Measurements from ENCODE around the gene ASXL2.

DNA sequence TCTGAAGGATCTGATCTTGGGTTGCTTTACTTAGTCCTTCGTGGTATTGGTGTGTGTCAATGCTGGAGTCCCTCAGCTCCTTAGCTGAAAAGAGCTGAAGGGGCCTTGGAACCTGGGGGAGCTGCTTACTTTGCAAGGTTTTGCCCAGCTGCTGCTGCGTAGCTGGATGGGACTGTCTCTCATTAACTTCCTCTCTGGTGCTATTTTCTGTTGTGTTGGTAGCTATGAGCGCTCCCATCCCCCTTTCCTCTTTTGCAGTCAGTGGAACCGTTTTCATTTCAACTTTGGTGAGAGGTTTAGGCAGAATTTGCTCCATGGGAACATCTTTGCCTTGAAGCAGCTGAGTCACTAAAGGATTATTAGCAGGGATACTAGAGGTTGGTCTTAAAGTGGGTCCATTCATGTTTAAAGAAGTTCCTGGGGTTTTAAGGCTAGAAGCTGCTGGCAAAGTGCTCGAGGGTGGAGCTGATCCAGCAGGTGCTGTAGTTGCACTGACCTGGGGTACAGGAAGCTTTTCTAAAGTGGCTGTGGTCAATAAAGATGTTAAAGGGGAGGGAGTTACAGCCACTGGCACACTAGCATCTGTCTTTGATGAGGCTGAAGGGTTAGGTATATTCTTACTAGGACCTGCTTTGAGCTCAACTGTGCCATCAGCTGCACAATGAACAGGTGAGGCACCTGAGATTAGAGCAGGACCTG lies 135.0 kb downstream of the ASXL2 start:
- TF ChIP-seq TAF1 (IDR thresholded peaks at IDR 0.05; ENCODE audit: low read depth), result no peak
- no peak for TF ChIP-seq CEBPB (IDR thresholded peaks at IDR 0.05)
- TF ChIP-seq EP300 (IDR thresholded peaks at IDR 0.05; ENCODE audit: borderline replicate concordance), result no peak
- TF ChIP-seq YY1 (IDR thresholded peaks at IDR 0.05; ENCODE audit: low read depth), result no peak
- TF ChIP-seq, protein P1, sequence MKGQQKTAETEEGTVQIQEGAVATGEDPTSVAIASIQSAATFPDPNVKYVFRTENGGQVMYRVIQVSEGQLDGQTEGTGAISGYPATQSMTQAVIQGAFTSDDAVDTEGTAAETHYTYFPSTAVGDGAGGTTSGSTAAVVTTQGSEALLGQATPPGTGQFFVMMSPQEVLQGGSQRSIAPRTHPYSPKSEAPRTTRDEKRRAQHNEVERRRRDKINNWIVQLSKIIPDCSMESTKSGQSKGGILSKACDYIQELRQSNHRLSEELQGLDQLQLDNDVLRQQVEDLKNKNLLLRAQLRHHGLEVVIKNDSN (IDR thresholded peaks at IDR 0.05), result no peak
- no peak for TF ChIP-seq CREB1 (IDR thresholded peaks at IDR 0.05; ENCODE audit: low read depth)
- TF ChIP-seq FOXM1 (IDR thresholded peaks at IDR 0.05; ENCODE audit: borderline replicate concordance, low read depth), result no peak
- no peak for TF ChIP-seq RAD21 (IDR thresholded peaks at IDR 0.05; ENCODE audit: low read depth)
- TF ChIP-seq, protein P2, sequence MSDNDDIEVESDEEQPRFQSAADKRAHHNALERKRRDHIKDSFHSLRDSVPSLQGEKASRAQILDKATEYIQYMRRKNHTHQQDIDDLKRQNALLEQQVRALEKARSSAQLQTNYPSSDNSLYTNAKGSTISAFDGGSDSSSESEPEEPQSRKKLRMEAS (IDR thresholded peaks at IDR 0.05), result no peak
- TF ChIP-seq, protein P3, sequence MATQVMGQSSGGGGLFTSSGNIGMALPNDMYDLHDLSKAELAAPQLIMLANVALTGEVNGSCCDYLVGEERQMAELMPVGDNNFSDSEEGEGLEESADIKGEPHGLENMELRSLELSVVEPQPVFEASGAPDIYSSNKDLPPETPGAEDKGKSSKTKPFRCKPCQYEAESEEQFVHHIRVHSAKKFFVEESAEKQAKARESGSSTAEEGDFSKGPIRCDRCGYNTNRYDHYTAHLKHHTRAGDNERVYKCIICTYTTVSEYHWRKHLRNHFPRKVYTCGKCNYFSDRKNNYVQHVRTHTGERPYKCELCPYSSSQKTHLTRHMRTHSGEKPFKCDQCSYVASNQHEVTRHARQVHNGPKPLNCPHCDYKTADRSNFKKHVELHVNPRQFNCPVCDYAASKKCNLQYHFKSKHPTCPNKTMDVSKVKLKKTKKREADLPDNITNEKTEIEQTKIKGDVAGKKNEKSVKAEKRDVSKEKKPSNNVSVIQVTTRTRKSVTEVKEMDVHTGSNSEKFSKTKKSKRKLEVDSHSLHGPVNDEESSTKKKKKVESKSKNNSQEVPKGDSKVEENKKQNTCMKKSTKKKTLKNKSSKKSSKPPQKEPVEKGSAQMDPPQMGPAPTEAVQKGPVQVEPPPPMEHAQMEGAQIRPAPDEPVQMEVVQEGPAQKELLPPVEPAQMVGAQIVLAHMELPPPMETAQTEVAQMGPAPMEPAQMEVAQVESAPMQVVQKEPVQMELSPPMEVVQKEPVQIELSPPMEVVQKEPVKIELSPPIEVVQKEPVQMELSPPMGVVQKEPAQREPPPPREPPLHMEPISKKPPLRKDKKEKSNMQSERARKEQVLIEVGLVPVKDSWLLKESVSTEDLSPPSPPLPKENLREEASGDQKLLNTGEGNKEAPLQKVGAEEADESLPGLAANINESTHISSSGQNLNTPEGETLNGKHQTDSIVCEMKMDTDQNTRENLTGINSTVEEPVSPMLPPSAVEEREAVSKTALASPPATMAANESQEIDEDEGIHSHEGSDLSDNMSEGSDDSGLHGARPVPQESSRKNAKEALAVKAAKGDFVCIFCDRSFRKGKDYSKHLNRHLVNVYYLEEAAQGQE (IDR thresholded peaks at IDR 0.05; ENCODE audit: low read depth), result no peak
- no peak for TF ChIP-seq TCF12 (IDR thresholded peaks at IDR 0.05; ENCODE audit: low read depth)
- TF ChIP-seq TEAD4 (IDR thresholded peaks at IDR 0.05), result no peak
